ENCODE data around the gene LRP6.

- no peak for TF ChIP-seq CTCF (IDR thresholded peaks at IDR 0.05)
- no peak for TF ChIP-seq POLR2A (IDR thresholded peaks at IDR 0.05)
Measured at GRCh38 chr12:12224240-12224940, 42.5 kb downstream of the LRP6 start.
